Skin of body (tissue), 2 donors: ENCODE measurements around the gene LMOD1. TPM values are rescaled to one million over a fixed set of nuclear protein-coding genes. Genes with fewer than 3 reads are reported as not detected.
"Not testable (repeated sequence)": the region's sequence is repeated elsewhere in the genome, so short reads cannot be mapped to it uniquely, and the experiment has no call there.

Source experiments
- DNase-seq: peaks from one replicate; lab custom pipeline; 2025; lab: John Stamatoyannopoulos, UW
- total RNA-seq: library from RNA; depleted of rRNA; stranded (reverse); fragments of >200 nt; gene quantifications from one replicate; pipeline ENCODE4 v1.2.3, GENCODE V29; 2014

LMOD1 gene
- total RNA-seq = 7.4 TPM

DNA sequence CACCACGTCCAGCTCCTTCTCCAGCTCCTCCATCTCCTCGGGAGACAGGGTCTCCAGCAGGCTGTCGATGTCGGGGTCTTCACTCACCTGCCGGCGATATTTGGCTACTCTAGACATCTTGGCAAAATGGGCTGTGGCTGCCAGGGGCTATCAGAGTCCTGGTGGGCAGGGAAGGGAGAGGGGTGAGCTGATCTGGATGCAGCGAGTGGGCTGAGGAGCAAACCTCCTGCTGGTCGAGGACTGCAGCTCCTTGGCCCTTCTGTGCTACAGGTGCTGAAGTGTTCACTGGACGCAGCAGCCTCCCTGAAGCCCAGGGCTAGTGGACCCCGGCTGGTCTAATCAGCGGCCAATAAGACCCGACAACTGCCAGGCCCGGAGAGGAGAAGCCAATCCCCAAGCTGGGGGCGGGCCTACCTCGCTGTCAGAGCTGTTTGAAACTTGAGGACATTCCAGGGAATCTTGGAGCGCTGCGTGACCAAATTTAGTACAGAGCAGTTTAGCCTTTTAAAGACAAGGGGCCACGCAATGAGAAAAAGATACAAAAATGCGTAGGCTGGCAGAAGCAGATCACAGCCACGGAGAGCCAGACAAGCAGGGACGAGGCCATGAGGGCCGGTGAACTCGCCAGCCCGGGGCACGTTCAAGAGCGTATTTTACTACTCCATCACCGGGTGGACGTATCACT is at the start of gene LMOD1:
Gene LMOD1, minus strand, starts transcription at position 325 of the 685 bp plus-strand sequence. Its CDS starts 208 bp downstream, at position 117.
- peak; percentile 77 for DNase-seq

DNA sequence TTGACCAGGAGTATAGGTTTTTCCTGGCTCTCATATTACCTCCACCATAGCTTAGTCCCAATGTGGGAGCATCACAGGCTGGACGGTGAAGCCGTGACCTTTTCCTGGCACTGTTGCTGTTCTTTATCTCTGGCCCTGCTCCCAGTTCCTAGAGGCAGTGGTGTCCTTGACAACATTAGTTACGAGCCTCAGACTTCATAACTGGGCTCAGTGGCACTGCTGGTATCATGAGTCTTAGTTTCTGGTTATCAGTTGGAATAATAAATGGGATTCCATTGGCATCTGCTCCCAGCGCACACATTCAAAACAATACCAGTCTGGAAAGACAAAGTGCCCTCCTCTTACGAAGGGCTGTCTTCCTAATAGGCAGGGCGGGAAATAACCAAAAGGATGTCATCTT is 44.1 kb upstream of the LMOD1 start:
- DNase-seq = no peak

DNA sequence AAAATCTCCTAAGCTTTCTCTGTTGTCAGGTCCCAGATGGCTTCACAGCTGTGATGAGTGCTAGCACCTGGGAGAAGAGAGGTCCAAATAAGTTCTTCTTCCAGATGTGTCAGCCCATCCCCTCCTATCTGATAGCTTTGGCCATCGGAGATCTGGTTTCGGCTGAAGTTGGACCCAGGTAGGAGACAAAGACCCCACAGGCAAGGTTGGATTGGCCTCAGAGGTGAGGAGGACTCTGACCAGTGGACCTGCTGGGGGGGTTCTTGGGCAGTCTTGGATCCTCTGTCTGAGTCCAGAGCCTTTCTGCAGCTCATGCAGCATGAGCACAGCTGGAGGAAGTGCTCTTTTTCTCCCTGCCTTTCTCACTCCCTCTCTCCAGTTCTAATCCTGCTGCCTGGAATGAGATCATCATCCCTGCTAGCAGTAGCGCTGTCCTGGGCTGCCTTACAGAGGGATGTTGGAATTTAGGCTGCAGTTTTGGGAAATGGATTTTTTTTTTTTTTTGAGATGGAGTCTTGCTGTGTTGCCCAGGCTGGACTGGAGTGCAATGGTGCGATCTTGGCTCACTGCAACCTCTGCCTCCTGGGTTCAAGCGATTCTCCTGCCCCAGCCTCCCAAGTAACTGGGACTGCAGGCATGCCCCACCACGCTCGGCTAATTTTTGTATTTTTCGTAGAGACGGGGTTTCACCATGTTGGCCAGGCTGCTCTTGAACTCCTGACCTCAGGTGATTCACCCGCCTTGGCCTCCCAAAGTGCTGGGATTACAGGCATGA is 43.2 kb upstream of the LMOD1 start:
- no peak for DNase-seq

DNA sequence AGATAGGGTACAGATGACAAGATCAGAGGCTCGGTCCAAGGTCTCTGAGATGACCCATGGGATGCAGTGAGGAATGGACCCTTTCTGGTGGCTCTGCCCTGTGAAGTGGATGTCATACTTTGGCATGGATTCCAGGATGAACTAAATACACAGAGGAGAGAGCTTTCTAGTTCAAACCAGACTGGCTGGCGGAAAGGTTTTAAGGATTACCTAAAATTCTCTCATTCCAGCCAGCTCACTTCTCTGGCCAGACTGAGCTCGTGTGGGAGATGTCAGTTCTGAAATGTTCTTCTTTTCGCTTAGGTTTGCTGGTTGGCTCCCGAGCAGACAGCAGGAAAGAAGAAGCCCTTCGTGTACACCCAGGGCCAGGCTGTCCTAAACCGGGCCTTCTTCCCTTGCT is 42.3 kb upstream of the LMOD1 start:
- DNase-seq = no peak

DNA sequence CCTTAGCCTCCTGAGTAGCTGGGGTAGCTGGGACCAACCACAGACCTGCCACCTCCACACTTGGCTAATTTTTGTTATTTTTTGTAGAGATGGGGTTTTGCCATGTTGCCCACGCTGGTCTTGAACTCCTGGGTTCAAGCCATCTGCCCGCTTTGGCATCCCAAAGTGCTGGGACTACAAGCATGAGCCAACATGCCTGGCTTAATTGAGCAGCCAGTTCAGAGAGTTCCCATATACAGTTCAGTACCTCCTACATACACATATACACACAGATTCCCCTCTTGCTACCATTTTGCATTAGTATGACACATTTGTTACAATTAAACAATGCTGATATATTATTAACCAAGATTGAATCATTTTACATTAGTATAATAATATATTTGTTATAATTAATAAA is 39.0 kb upstream of the LMOD1 start:
- no peak for DNase-seq

DNA sequence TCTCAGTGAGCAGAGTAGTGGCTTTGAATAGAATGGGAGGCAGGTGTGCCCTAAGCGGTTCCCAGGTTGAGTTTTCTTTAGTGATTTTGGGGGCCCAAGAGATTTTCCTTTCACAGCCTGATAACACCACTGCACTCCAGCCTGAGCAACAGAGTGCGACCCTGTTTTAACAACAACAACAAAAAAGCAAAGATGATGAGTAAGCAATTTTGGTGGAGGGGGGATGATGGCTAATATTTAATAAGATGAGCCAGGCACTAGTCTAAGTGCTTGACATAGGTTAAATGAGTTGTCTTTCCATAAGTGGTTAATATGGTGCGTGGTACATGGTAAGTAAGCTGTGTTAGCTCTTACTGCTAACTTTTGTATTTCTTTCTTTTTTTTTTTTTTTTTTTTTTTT is 38.1 kb upstream of the LMOD1 start:
- DNase-seq = no peak

DNA sequence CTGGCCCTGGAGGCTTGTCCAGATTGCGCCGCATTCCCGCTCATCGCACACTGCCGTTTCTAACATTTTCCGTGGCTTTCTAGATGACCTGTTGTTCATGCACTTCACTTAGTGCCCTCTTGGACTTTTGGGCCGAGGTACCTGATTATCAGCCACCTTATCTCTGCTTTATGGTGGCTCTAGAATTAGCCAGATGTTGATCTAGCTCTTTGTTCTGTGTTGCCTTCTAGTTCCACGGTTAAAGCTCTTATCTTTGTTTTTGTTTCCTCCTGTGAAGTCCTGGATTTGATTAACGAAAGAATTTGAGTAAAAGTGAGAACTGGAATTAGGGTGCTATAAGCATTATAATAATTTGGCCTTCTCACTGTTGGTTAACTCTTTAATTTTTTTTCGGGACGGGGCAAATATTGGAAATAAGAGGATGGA is 37.0 kb upstream of the LMOD1 start:
- DNase-seq = peak; percentile 53

DNA sequence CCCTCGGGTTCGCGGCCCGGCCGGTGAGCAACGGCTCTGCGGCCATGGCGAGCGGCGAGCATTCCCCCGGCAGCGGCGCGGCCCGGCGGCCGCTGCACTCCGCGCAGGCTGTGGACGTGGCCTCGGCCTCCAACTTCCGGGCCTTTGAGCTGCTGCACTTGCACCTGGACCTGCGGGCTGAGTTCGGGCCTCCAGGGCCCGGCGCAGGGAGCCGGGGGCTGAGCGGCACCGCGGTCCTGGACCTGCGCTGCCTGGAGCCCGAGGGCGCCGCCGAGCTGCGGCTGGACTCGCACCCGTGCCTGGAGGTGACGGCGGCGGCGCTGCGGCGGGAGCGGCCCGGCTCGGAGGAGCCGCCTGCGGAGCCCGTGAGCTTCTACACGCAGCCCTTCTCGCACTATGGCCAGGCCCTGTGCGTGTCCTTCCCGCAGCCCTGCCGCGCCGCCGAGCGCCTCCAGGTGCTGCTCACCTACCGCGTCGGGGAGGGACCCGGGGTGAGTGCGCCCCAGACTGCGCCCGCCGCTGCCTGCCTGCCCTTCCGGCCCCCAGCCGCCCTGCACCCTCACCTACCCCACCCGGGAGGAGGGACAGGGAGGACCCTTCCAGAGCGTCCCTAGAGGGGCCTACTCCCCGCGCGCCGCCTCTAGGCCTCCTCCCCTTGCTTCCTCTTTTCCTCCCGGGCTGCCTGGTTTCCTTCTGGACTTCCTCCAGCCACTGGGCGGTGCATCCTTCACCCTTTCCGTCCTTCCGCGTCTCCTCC is 36.5 kb upstream of the LMOD1 start, which contains the start of gene RNPEP:
Gene RNPEP, plus strand, starts transcription at position 26 of the 757 bp plus-strand sequence. Its CDS starts 19 bp downstream, at position 45.
- DNase-seq = peak; percentile 53

DNA sequence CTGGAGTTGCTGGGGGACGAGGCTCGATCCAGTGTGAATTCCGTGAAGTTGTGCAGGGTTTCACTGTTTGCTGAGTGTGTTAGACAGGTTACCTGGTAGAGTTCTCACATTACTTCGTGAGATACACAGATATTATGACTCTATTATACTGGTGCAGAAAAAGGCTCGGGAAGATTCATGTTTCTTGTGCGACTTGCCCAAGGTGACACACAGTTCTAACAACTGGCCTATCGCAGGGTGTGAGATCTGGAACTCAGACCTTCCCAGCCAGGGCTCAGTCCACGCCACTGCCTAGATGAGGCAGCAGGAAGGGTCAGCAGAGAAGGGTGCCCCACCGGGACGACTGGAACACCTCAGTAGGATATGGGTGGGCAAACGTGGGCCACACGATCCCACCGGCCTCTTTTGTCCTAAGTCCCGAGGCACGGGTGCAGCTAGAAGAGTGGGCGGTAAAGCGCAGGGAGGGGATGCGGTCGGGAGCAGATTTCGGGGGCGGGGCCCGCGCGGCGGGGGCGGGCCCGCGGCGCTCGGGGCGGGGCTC is 35.8 kb upstream of the LMOD1 start:
- DNase-seq = no peak

DNA sequence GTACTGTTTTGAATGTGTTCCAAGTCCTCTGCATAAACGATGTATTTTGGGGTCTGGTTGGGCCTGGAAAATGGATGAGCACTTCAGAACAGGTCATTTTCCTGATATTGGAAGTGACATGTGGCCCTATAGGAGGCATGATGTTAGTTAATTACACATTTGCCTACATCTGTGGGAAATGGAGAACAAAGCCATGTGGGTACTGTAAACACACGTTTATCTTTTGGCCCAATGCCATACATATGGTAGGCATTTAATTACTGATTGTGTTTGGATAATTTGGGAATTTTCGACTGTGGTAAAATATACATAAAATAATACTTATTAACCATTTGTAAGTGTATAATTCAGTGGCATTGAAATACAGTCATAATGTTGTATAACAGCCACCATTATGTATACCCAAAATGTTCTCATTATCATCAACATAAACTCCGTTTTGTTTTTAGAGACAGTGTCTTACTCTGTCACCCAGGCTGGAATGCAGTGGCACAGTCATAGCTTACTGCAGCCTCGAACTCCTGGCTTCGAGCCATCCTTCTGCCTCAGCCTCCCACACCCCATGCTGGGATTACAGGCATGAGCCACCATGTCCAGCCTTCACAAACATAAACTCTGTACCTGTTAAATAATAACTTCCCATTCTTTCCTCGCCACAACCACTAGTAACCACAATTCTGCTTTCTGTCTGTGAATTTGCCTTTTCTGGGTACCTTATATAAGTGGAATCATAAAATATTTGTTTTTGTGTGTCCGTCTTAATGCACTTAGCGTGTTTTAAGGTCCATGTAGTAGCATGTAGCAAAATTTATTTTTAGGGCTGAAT is 24.2 kb upstream of the LMOD1 start:
- no peak for DNase-seq

DNA sequence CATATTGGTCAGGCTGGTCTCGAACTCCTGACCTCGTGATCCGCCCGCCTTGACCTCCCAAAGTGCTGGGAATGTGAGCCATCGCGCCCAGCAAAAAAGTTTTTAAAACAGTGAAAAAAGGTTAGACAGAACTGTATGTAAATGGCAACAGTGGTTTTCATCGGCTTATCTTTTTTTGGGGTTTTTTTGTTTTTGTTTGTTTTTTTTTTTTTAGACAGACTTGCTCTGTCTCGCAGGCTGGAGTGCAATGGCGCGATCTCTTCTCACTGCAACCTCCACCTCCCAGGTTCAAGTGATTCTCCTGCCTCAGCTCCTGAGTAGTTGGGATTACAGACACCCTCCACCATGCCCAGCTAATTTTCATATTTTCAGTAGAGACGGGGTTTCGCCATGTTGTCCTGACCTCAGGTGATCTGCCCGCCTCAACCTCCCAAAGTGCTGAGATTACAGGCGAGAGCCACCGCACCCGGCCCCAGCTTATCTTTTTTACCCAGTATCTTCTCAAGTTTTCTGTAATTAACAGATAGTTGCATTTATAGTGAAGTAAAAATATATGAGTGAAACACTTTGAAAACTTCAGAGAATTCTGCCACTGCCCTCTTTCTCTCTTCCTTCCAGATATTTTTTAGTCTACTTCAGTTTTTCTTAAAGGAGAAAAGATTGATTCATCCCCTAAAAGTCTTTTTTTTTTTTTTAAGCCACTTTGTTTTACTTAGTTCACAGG is 22.0 kb upstream of the LMOD1 start:
- DNase-seq = no peak

DNA sequence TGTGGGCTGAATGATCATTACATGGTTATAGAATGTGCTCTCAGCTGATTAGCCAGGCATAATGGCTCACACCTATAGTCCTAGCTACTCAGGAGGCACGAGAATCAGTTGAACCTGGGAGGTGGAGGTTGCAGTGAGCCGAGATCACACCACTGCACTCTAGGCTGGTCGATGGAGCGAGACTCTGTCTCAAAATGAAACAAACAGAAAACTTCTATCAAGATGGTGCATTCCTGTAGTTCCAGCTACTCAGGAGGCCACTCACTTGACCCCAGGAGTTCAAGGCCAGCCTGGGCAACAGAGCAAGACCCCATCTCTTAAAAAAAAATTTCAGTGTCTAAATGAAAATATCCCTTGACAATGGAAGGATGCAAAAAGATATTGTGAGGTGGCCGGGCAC is 19.8 kb upstream of the LMOD1 start:
- no peak for DNase-seq

DNA sequence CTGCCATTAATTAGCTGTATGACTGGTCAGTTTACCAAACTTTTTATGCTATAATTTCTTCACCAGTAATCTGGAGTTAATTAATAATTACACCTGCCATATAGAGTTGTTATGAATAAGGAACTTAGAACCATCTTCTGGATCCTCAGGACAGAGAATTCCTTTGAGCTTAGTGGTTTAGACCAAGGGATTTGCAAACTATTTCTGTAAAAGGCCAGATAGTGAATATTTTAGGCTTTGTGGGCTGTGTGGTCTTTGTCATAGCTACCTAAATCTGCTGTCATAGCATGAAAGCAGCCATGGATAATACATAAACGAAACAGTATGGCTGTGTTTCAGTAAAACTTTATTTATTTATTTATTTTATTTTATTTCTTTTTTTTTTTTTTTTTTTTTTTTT is 17.9 kb upstream of the LMOD1 start:
- DNase-seq = no peak

DNA sequence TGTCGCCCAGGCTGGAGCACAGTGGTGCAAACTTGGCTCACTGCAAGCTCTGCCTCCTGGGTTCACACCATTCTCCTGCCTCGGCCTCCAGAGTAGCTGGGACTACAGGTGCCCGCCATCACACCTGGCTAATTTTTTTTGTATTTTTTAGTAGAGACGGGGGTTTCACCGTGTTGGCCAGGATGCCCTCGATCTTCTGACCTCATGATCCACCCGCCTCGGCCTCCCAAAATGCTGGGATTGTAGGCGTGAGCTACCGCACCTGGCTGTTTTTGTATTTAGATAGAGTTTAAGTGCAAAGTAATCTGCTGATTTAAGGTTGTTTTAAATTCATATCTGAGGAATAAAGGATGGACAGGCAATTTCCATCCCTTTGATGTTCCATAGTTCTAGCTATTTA is 16.0 kb upstream of the LMOD1 start:
- not testable (repeated sequence) for DNase-seq

DNA sequence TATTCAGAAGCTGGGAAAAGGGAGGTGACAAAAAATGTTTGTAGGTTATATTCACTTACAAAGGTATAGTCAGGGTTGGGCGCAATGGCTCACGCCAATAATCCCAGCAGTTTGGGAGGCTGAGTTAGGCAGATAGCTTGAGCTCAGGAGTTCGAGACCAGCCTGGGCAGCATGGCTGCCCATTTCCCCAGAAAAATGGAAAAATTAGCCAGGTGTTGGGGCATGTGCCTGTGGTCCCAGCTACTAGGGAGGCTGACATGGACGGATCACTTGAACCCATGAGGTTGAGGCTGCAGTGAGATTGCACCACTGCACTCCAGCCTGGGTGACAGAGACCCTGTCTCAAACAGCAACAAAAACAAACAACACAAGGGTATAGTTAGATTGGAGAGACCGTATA is 12.0 kb upstream of the LMOD1 start:
- no peak for DNase-seq

DNA sequence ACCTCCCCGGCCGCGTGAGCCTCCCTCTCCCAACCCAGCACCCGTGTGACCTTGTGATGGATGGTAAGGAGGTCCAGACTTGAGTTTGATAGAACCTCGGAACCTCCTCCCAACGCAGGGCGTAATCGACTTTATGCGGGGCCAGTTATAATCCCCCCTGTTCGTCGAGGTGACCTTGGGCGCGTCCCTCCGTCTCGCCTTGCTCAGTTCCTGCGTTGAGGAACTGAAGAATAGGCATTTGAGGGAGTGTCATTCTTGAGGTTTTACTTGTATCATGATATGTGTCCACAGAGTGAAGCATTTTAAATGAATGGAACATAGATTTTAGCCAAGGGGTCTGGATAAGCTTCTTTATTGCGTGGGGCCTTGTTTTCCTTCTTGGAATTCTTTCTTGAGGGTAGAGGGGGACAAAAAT is 9.4 kb upstream of the LMOD1 start:
- DNase-seq = peak; percentile 3

DNA sequence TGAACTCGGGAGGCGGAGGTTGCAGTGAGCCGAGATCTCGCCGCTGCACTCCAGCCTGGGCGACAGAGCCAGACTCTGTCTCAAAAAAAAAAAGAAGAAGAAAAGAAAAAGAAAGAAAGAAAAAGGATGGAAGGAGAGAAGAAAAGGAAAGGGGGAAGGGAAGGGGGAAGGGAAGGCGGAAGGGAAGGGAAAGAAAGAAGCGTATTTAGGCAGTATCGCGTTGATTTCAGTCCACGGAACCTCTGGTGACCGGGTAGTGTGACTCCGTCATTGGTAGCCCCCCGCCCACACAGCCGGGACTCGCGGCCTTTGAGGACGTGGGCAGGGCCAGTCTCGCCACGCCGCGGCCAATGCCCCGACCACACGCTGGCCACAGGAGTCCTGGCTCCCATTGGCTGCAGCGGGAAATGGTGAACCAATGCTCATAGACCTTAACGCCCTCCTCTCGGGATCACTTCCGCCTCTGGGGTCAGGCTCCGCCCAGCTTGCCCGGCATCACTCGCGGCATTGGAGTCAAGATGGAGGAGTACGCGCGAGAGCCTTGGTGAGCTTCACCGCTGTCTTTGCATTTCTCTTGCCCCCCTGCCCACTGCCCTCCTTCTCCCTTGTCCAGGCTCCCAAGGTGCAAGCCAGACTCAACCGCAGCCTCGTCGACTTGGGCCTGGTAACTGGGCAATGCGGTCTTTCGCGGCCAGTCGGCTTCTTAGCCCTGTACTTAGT is 8.8 kb upstream of the LMOD1 start, which contains the start of gene TIMM17A:
Gene TIMM17A, plus strand, starts transcription at position 495 of the 720 bp plus-strand sequence. Its CDS starts 24 bp downstream, at position 519.
- peak; percentile 97 for DNase-seq

DNA sequence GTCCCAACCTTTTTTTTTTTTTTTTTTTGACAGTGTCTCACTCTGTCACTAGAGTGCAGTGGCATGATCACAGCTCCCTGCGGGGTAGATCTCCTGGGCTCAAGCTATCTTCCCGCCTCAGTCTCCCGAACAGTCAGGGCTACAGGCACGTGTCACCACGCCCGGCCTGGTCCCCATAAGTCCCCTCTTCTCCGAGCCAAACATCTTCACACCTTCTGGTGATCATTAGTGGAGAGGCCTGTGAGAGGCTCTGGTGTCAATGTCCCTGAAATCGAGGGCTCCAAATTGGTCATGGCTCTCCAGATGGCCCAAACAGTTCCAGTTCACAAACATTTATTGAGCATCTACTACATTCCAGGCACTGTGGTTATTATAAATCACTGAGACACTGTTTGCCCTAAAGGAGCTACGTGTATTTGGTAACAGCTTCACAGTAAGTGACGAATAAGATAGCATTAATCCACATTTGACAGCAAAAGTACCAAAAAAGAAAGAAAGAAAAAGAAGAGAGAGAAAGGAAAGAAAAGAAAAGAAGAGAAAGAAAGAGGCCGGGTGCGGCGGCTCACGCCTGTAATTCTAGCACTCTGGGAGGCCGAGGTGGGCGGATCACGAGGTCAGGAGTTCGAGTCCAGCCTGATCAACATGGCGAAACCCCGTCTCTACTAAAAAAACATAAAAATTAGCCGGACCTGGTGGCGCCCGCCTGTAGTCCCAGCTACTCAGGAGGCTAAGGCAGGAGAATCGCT is 8.1 kb upstream of the LMOD1 start:
- no peak for DNase-seq

DNA sequence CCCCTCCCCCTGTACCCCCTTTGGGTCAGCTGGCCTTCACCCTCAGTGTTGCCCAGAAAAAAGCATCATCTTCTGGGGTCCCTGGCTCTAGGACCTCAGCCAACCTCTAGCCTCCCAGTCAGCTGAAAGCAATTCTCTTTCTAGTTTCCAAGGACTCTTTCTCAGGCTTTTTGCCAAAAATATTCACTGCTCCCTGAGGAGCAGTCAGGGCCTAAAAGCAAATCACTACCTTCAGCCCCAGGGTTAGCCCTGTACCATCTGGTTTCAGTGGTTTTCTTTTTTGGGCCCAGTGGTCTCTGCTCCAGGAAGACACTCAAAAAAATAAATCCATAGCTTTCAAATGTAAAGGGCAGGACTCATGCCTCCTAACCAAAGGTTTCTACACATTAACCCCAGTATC is 3.1 kb upstream of the LMOD1 start:
- DNase-seq = no peak
